Mucosa of rectum (tissue), 2 donors: ENCODE data around the gene SHH.

ENCODE experiments used
- H3K27ac ChIP-seq, 2 donors: one replicate each; pipeline ENCODE4 v1.7.0; 2013; ENCODE audit warnings: inconsistent platforms in 2 of 2, low read depth in 2 of 2, low read length in 2 of 2
- H3K27me3 ChIP-seq, 2 donors: one replicate each; pipeline ENCODE4 v1.7.0; 2013; ENCODE audit warnings: low read length in 2 of 2; ENCODE audit not compliant: control insufficient read depth in 2 of 2, insufficient read depth in 2 of 2
- H3K36me3 ChIP-seq, 2 donors: one replicate each; pipeline ENCODE4 v1.7.0; 2013; ENCODE audit warnings: low read length in 2 of 2; ENCODE audit not compliant: control insufficient read depth in 2 of 2, insufficient read depth in 2 of 2
- H3K4me1 ChIP-seq, 2 donors: one replicate each; pipeline ENCODE4 v1.7.0; 2013; ENCODE audit warnings: low read length in 2 of 2, mild to moderate bottlenecking in 1 of 2; ENCODE audit not compliant: control insufficient read depth in 2 of 2, insufficient read depth in 2 of 2
- H3K4me3 ChIP-seq, 2 donors: one replicate each; pipeline ENCODE4 v1.7.0; 2013; ENCODE audit warnings: low read length in 2 of 2
- H3K9ac ChIP-seq, 2 donors: one replicate each; pipeline ENCODE4 v1.7.0; 2013; ENCODE audit warnings: low read length in 2 of 2, low read depth in 1 of 2, mild to moderate bottlenecking in 1 of 2
- H3K9me3 ChIP-seq, 2 donors: one replicate each; pipeline ENCODE4 v1.7.0; 2013; ENCODE audit warnings: low read length in 2 of 2; ENCODE audit not compliant: control insufficient read depth in 2 of 2
- donor health status: healthy.
- donor health status: Normal muscosa, but diverticular disease.

Gene SHH

GRCh38 chr7:155850766-155851678 is 38.8 kb upstream of the SHH start:
- Histone ChIP-seq H3K4me1 (peaks cover 4 to 10% of the 10 kb centered on the region in 2 donors), H3K4me3 (no peak overlapping the region), H3K9me3 (no peaks in the 10 kb centered on the region), H3K27ac (no peak overlapping the region), H3K36me3 (no peaks in the 10 kb centered on the region), H3K27me3 (no peaks in the 10 kb centered on the region), H3K9ac (no peak overlapping the region)

GRCh38 chr7:155850001-155850436 is 37.8 kb upstream of the SHH start:
- H3K9me3 ChIP-seq, result no peaks in the 10 kb centered on the region
- H3K36me3 ChIP-seq, result no peaks in the 10 kb centered on the region
- H3K27ac ChIP-seq, result peak overlapping the region in 1 of 2 donors; percentile 65
- no peak overlapping the region for H3K9ac ChIP-seq
- H3K4me3 ChIP-seq, result no peak overlapping the region
- H3K27me3 ChIP-seq, result no peaks in the 10 kb centered on the region
- peaks cover 4 to 10% of the 10 kb centered on the region in 2 donors for H3K4me1 ChIP-seq

GRCh38 chr7:155848691-155849669 is 36.7 kb upstream of the SHH start:
- no peaks in the 10 kb centered on the region for H3K9me3 ChIP-seq
- H3K4me3 ChIP-seq, result peak overlapping the region in 1 of 2 donors; percentile 20
- peaks cover 4 to 16% of the 10 kb centered on the region in 2 donors for H3K4me1 ChIP-seq
- peak overlapping the region in 1 of 2 donors; percentile 18 for H3K9ac ChIP-seq
- H3K36me3 ChIP-seq, result no peaks in the 10 kb centered on the region
- no peaks in the 10 kb centered on the region for H3K27me3 ChIP-seq
- H3K27ac ChIP-seq, result peak overlapping the region; percentile 38 to 65

- no peaks in the 10 kb centered on the region for H3K9me3 ChIP-seq
- peaks cover 8 to 22% of the 10 kb centered on the region in 2 donors for H3K4me1 ChIP-seq
- no peaks in the 10 kb centered on the region for H3K36me3 ChIP-seq
- H3K9ac ChIP-seq, result no peak overlapping the region
- H3K27me3 ChIP-seq, result no peaks in the 10 kb centered on the region
- no peak overlapping the region for H3K4me3 ChIP-seq
- H3K27ac ChIP-seq, result no peak overlapping the region
These were observed 35.7 kb upstream of the SHH start for GRCh38 chr7:155847821-155848435.

GRCh38 chr7:155846936-155847335 is 34.7 kb upstream of the SHH start:
- no peak overlapping the region for H3K4me3 ChIP-seq
- H3K36me3 ChIP-seq, result no peaks in the 10 kb centered on the region
- peaks cover 8 to 22% of the 10 kb centered on the region in 2 donors for H3K4me1 ChIP-seq
- no peak overlapping the region for H3K27ac ChIP-seq
- H3K9me3 ChIP-seq, result no peaks in the 10 kb centered on the region
- H3K27me3 ChIP-seq, result no peaks in the 10 kb centered on the region
- H3K9ac ChIP-seq, result no peak overlapping the region

- no peaks in the 10 kb centered on the region for H3K36me3 ChIP-seq
- H3K4me3 ChIP-seq, result no peak overlapping the region
- H3K9ac ChIP-seq, result no peak overlapping the region
- peaks cover 8 to 22% of the 10 kb centered on the region in 2 donors for H3K4me1 ChIP-seq
- H3K9me3 ChIP-seq, result no peaks in the 10 kb centered on the region
- H3K27me3 ChIP-seq, result no peaks in the 10 kb centered on the region
- no peak overlapping the region for H3K27ac ChIP-seq
These were observed 33.9 kb upstream of the SHH start for GRCh38 chr7:155846156-155846555.

GRCh38 chr7:155845226-155845625 is 33.0 kb upstream of the SHH start:
- H3K36me3 ChIP-seq, result no peaks in the 10 kb centered on the region
- peaks cover 0 to 2% of the 10 kb centered on the region in 2 donors for H3K27me3 ChIP-seq
- H3K9ac ChIP-seq, result no peak overlapping the region
- H3K27ac ChIP-seq, result peak overlapping the region in 1 of 2 donors; percentile 68
- no peak overlapping the region for H3K4me3 ChIP-seq
- H3K4me1 ChIP-seq, result peaks cover 8 to 22% of the 10 kb centered on the region in 2 donors
- H3K9me3 ChIP-seq, result no peaks in the 10 kb centered on the region

- Histone ChIP-seq H3K36me3 (no peaks in the 10 kb centered on the region), H3K27ac (peak overlapping the region; percentile 68 to 74), H3K4me1 (peaks cover 6 to 22% of the 10 kb centered on the region in 2 donors), H3K4me3 (peak overlapping the region in 1 of 2 donors; percentile 10), H3K9ac (no peak overlapping the region), H3K9me3 (no peaks in the 10 kb centered on the region), H3K27me3 (peaks cover 0 to 3% of the 10 kb centered on the region in 2 donors)
These were observed 32.3 kb upstream of the SHH start for GRCh38 chr7:155844526-155844925.

GRCh38 chr7:155844019-155844453 is 31.8 kb upstream of the SHH start:
- peaks cover 0 to 3% of the 10 kb centered on the region in 2 donors for H3K27me3 ChIP-seq
- H3K9ac ChIP-seq, result peak overlapping the region in 1 of 2 donors; percentile 68
- H3K27ac ChIP-seq, result peak overlapping the region; percentile 68 to 74
- peaks cover 6 to 17% of the 10 kb centered on the region in 2 donors for H3K4me1 ChIP-seq
- no peaks in the 10 kb centered on the region for H3K36me3 ChIP-seq
- peak overlapping the region in 1 of 2 donors; percentile 35 for H3K4me3 ChIP-seq
- H3K9me3 ChIP-seq, result no peaks in the 10 kb centered on the region
